GM19455 (cell line): Measurements from ENCODE around the gene LPGAT1.
A peak's percentile ranks its signal among the peaks of the same experiment; 100 is the strongest.

ENCODE experiments used
- ATAC-seq: cut with Tn5 transposase; IDR thresholded peaks from one replicate; pipeline ENCODE4 v1.9.1; 2021; ENCODE audit not compliant: unreplicated experiment

Gene LPGAT1

GRCh38 chr1:211775170-211775569, 55.4 kb downstream of the LPGAT1 start:
- ATAC-seq, result no peak

- ATAC-seq, result no peak
Observed at GRCh38 chr1:211764701-211765100, 65.9 kb downstream of the LPGAT1 start.

- no peak for ATAC-seq
Observed at GRCh38 chr1:211762206-211762605, 68.4 kb downstream of the LPGAT1 start.

GRCh38 chr1:211761400-211761799, 69.2 kb downstream of the LPGAT1 start:
- ATAC-seq, result no peak

- no peak for ATAC-seq
Observed at GRCh38 chr1:211756471-211757020, 74.0 kb downstream of the LPGAT1 start.

- ATAC-seq, result no peak
Observed at GRCh38 chr1:211753649-211754251, 76.8 kb downstream of the LPGAT1 start.

- ATAC-seq, result no peak
Observed at GRCh38 chr1:211752951-211753486, 77.5 kb downstream of the LPGAT1 start.

GRCh38 chr1:211752317-211752716, 78.2 kb downstream of the LPGAT1 start:
- ATAC-seq, result no peak

GRCh38 chr1:211751438-211751837, 79.1 kb downstream of the LPGAT1 start:
- no peak for ATAC-seq

GRCh38 chr1:211750599-211750998, 80.0 kb downstream of the LPGAT1 start:
- ATAC-seq, result no peak

- no peak for ATAC-seq
Observed at GRCh38 chr1:211749251-211749650, 81.3 kb downstream of the LPGAT1 start.

- ATAC-seq, result no peak
Observed at GRCh38 chr1:211748810-211749209, 81.8 kb downstream of the LPGAT1 start.

GRCh38 chr1:211742889-211743529, 87.6 kb downstream of the LPGAT1 start:
- ATAC-seq, result no peak

GRCh38 chr1:211742272-211742671, 88.3 kb downstream of the LPGAT1 start:
- ATAC-seq, result no peak

- ATAC-seq, result no peak
Observed at GRCh38 chr1:211741788-211742187, 88.8 kb downstream of the LPGAT1 start.

GRCh38 chr1:211741116-211741515, 89.4 kb downstream of the LPGAT1 start:
- no peak for ATAC-seq

GRCh38 chr1:211739671-211740411, 90.7 kb downstream of the LPGAT1 start:
- peak; percentile 62 for ATAC-seq

GRCh38 chr1:211738691-211739301, 91.8 kb downstream of the LPGAT1 start:
- no peak for ATAC-seq

- ATAC-seq, result no peak
Observed at GRCh38 chr1:211738096-211738690, 92.4 kb downstream of the LPGAT1 start.

- no peak for ATAC-seq
Observed at GRCh38 chr1:211737115-211738035, 93.2 kb downstream of the LPGAT1 start.
